CD8-positive, alpha-beta memory T cell (primary cell): ENCODE measurements around the gene ACSF2. TPM values are rescaled to one million over a fixed set of nuclear protein-coding genes. Genes with fewer than 3 reads are reported as not detected.
A peak's percentile ranks its signal among the peaks of the same experiment; 100 is the strongest.

Experiments
- CTCF ChIA-PET: fragments of 350-600 bp; sonication (Branson Sonifier 250); formaldehyde crosslinking; loops from one replicate; lab custom pipeline; 2021; ENCODE audit warnings: antibody characterized with exemption; lab: Charles Lee
- POLR2A ChIA-PET: fragments of 350-600 bp; sonication (Branson Sonifier 250); formaldehyde crosslinking; loops from one replicate; lab custom pipeline; 2021; ENCODE audit warnings: antibody characterized with exemption; lab: Charles Lee
- DNase-seq, 5 donors: peaks; one replicate each; pipeline versions ENCODE4 v3.0.0 to v3.0.0-alpha.2; 2020 to 2022; ENCODE audit warnings: mixed read lengths in 1 of 5
- H3K27ac ChIP-seq: one replicate; pipeline ENCODE4 v1.7.0; 2013; ENCODE audit warnings: low read depth, mild to moderate bottlenecking, low read length, moderate library complexity
- H3K27me3 ChIP-seq: 2 replicates; pipeline ENCODE4 v1.7.0; 2013; ENCODE audit warnings: low read length, mild to moderate bottlenecking; ENCODE audit not compliant: insufficient read depth, poor library complexity, severe bottlenecking
- H3K36me3 ChIP-seq: 2 replicates; pipeline ENCODE4 v1.7.0; 2013; ENCODE audit warnings: mild to moderate bottlenecking, low read length, moderate library complexity; ENCODE audit not compliant: insufficient read depth
- H3K4me1 ChIP-seq: 2 replicates; pipeline ENCODE4 v1.7.0; 2013; ENCODE audit warnings: mild to moderate bottlenecking, low read length, moderate library complexity; ENCODE audit not compliant: insufficient read depth
- H3K4me3 ChIP-seq: 2 replicates; pipeline ENCODE4 v1.7.0; 2013; ENCODE audit warnings: mild to moderate bottlenecking, low read length
- H3K9me3 ChIP-seq: 2 replicates; pipeline ENCODE4 v1.7.0; 2013; ENCODE audit warnings: mild to moderate bottlenecking, low read length
- H3K27ac Mint-ChIP-seq, 8 donors: one replicate each; pipeline ENCODE4 v1.8.0; 2020 to 2021; ENCODE audit warnings: mixed read lengths in 8 of 8, mild to moderate bottlenecking in 6 of 8, inconsistent platforms in 3 of 8, moderate library complexity in 3 of 8
- H3K27me3 Mint-ChIP-seq, 2 donors: one replicate each; pipeline ENCODE4 v1.8.0; 2020 to 2021; ENCODE audit warnings: mixed read lengths in 2 of 2, mild to moderate bottlenecking in 1 of 2, moderate library complexity in 1 of 2
- H3K36me3 Mint-ChIP-seq, 3 donors: one replicate each; pipeline ENCODE4 v1.8.0; 2020 to 2021; ENCODE audit warnings: mixed read lengths in 3 of 3, inconsistent platforms in 1 of 3, mild to moderate bottlenecking in 1 of 3
- H3K4me1 Mint-ChIP-seq, 3 donors: one replicate each; pipeline ENCODE4 v1.8.0; 2020 to 2021; ENCODE audit warnings: mixed read lengths in 3 of 3, inconsistent platforms in 1 of 3, mild to moderate bottlenecking in 1 of 3
- H3K4me3 Mint-ChIP-seq, 7 donors: one replicate each; pipeline ENCODE4 v1.8.0; 2020 to 2021; ENCODE audit warnings: mixed read lengths in 7 of 7, mild to moderate bottlenecking in 6 of 7, moderate library complexity in 4 of 7, inconsistent platforms in 2 of 7
- H3K9me3 Mint-ChIP-seq, 5 donors: one replicate each; pipeline ENCODE4 v1.8.0; 2020 to 2022; ENCODE audit warnings: mixed read lengths in 5 of 5, mild to moderate bottlenecking in 3 of 5, moderate library complexity in 2 of 5, inconsistent platforms in 1 of 5
- polyA plus RNA-seq: library from polyadenylated mRNA; unstranded; fragments of 300-500 nt; fragmentation: Illumina TruSeq; gene quantifications from one replicate; pipeline ENCODE4 v1.2.3, GENCODE V29; 2021
- total RNA-seq, 2 experiments: library from RNA; stranded (reverse); gene quantifications; one replicate each; pipeline ENCODE4 v1.2.3, GENCODE V29; 2021

Gene ACSF2
- total and polyA plus RNA-seq, 3 experiments from 2014 or later = 3.1 to 14.8 (median 12.4) TPM

GRCh38 chr17:50444841-50445715 lies 19.1 kb downstream of the ACSF2 start:
- Mint-ChIP-seq H3K36me3 (peaks cover 0 to 7% (median 2%) of the 10 kb centered on the region in 3 donors), H3K4me1 (peaks cover 0 to 2% (median 0%) of the 10 kb centered on the region in 3 donors), H3K27ac (peak overlapping the region in 1 of 8 donors; percentile 33), H3K9me3 (no peaks in the 10 kb centered on the region), H3K4me3 (no peak overlapping the region), H3K27me3 (no peaks in the 10 kb centered on the region)
- H3K4me3 ChIP-seq = no peak overlapping the region
- POLR2A ChIA-PET = no interaction called here
- H3K36me3 ChIP-seq = no peaks in the 10 kb centered on the region
- CTCF ChIA-PET = no interaction called here
- H3K4me1 ChIP-seq = no peaks in the 10 kb centered on the region
- H3K27me3 ChIP-seq = no peaks in the 10 kb centered on the region
- DNase-seq = no peak
- H3K9me3 ChIP-seq = no peaks in the 10 kb centered on the region
- H3K27ac ChIP-seq = no peak overlapping the region

- Histone ChIP-seq H3K9me3 (no peaks in the 10 kb centered on the region), H3K4me3 (no peak overlapping the region), H3K27me3 (no peaks in the 10 kb centered on the region), H3K4me1 (no peaks in the 10 kb centered on the region), H3K36me3 (no peaks in the 10 kb centered on the region), H3K27ac (no peak overlapping the region)
- DNase-seq = no peak
- Mint-ChIP-seq H3K27ac (no peak overlapping the region), H3K27me3 (no peaks in the 10 kb centered on the region), H3K36me3 (peaks cover 0 to 9% (median 5%) of the 10 kb centered on the region in 3 donors), H3K4me1 (peaks cover 0 to 2% (median 0%) of the 10 kb centered on the region in 3 donors), H3K4me3 (no peak overlapping the region), H3K9me3 (no peaks in the 10 kb centered on the region)
- ChIA-PET POLR2A (no interaction called here), CTCF (no interaction called here)
Measured at GRCh38 chr17:50445730-50446325, 19.8 kb downstream of the ACSF2 start.

GRCh38 chr17:50447870-50448595 lies 22.0 kb downstream of the ACSF2 start:
- no peaks in the 10 kb centered on the region for H3K9me3 ChIP-seq
- H3K27me3 ChIP-seq = no peaks in the 10 kb centered on the region
- Mint-ChIP-seq H3K36me3 (peaks cover 0 to 11% (median 2%) of the 10 kb centered on the region in 3 donors), H3K4me3 (no peak overlapping the region), H3K27ac (peak overlapping the region in 1 of 8 donors; percentile 42), H3K27me3 (no peaks in the 10 kb centered on the region), H3K4me1 (peaks cover 0 to 2% (median 0%) of the 10 kb centered on the region in 3 donors), H3K9me3 (no peaks in the 10 kb centered on the region)
- H3K4me1 ChIP-seq = no peaks in the 10 kb centered on the region
- DNase-seq = no peak
- CTCF ChIA-PET = no interaction called here
- no peak overlapping the region for H3K4me3 ChIP-seq
- POLR2A ChIA-PET = no interaction called here
- H3K36me3 ChIP-seq = no peaks in the 10 kb centered on the region
- no peak overlapping the region for H3K27ac ChIP-seq

GRCh38 chr17:50448643-50449042 lies 22.6 kb downstream of the ACSF2 start:
- POLR2A ChIA-PET = no interaction called here
- Mint-ChIP-seq H3K4me1 (peaks cover 0 to 2% (median 0%) of the 10 kb centered on the region in 3 donors), H3K27ac (peak overlapping the region in 1 of 8 donors; percentile 42), H3K36me3 (peaks cover 0 to 13% (median 2%) of the 10 kb centered on the region in 3 donors), H3K9me3 (no peaks in the 10 kb centered on the region), H3K27me3 (no peaks in the 10 kb centered on the region), H3K4me3 (no peak overlapping the region)
- CTCF ChIA-PET = no interaction called here
- no peak for DNase-seq
- no peaks in the 10 kb centered on the region for H3K36me3 ChIP-seq
- no peaks in the 10 kb centered on the region for H3K9me3 ChIP-seq
- H3K27me3 ChIP-seq = no peaks in the 10 kb centered on the region
- no peak overlapping the region for H3K27ac ChIP-seq
- H3K4me1 ChIP-seq = no peaks in the 10 kb centered on the region
- H3K4me3 ChIP-seq = no peak overlapping the region

GRCh38 chr17:50451943-50452629 lies 26.1 kb downstream of the ACSF2 start:
- Mint-ChIP-seq H3K4me1 (peaks cover 0 to 2% (median 0%) of the 10 kb centered on the region in 3 donors), H3K27me3 (no peaks in the 10 kb centered on the region), H3K36me3 (peaks cover 0 to 16% (median 2%) of the 10 kb centered on the region in 3 donors), H3K4me3 (no peak overlapping the region), H3K9me3 (no peaks in the 10 kb centered on the region), H3K27ac (peak overlapping the region in 1 of 8 donors; percentile 79)
- ChIA-PET POLR2A (no interaction called here), CTCF (no interaction called here)
- Histone ChIP-seq H3K9me3 (no peaks in the 10 kb centered on the region), H3K4me3 (no peak overlapping the region), H3K27me3 (no peaks in the 10 kb centered on the region), H3K27ac (no peak overlapping the region), H3K36me3 (no peaks in the 10 kb centered on the region), H3K4me1 (no peaks in the 10 kb centered on the region)
- DNase-seq = no peak

GRCh38 chr17:50452630-50453300 lies 26.7 kb downstream of the ACSF2 start:
- Mint-ChIP-seq H3K27me3 (no peaks in the 10 kb centered on the region), H3K27ac (peak overlapping the region in 1 of 8 donors; percentile 79), H3K4me3 (no peak overlapping the region), H3K36me3 (peaks cover 0 to 16% (median 2%) of the 10 kb centered on the region in 3 donors), H3K9me3 (no peaks in the 10 kb centered on the region), H3K4me1 (peaks cover 0 to 2% (median 0%) of the 10 kb centered on the region in 3 donors)
- Histone ChIP-seq H3K36me3 (no peaks in the 10 kb centered on the region), H3K4me1 (no peaks in the 10 kb centered on the region), H3K9me3 (no peaks in the 10 kb centered on the region), H3K27ac (no peak overlapping the region), H3K27me3 (no peaks in the 10 kb centered on the region), H3K4me3 (no peak overlapping the region)
- CTCF ChIA-PET = interaction anchor here (1.0 to 1.2 kb wide), 2 partner anchors 24 to 26 kb away, joined by 3 read pairs; no protein-coding TSS in a partner anchor
- no peak for DNase-seq
- POLR2A ChIA-PET = no interaction called here

- Histone ChIP-seq H3K36me3 (no peaks in the 10 kb centered on the region), H3K4me3 (no peak overlapping the region), H3K4me1 (no peaks in the 10 kb centered on the region), H3K27ac (no peak overlapping the region), H3K9me3 (no peaks in the 10 kb centered on the region), H3K27me3 (no peaks in the 10 kb centered on the region)
- DNase-seq = no peak
- Mint-ChIP-seq H3K27ac (no peak overlapping the region), H3K9me3 (no peaks in the 10 kb centered on the region), H3K36me3 (peaks cover 0 to 12% (median 2%) of the 10 kb centered on the region in 3 donors), H3K4me3 (no peak overlapping the region), H3K4me1 (no peaks in the 10 kb centered on the region), H3K27me3 (no peaks in the 10 kb centered on the region)
- CTCF ChIA-PET = interaction anchor here (1.0 to 1.2 kb wide), 2 partner anchors 23 to 25 kb away, joined by 3 read pairs; no protein-coding TSS in a partner anchor
- POLR2A ChIA-PET = no interaction called here
Measured at GRCh38 chr17:50453901-50454300, 27.9 kb downstream of the ACSF2 start.
